GM18951 (cell line): ENCODE results near the gene IRF7.

ENCODE experiments used
- POLR2A ChIP-seq: IDR thresholded peaks from 4 replicates; pipeline ENCODE4 v1.6.1; 2011; ENCODE audit warnings: mild to moderate bottlenecking; ENCODE audit not compliant: insufficient read length, insufficient read depth; ENCODE audit errors: extremely low read depth
- in situ Hi-C: fragments of 300-500 bp; cut with MboI; formaldehyde crosslinking; loops from one replicate; pipeline ENCODE4 v1.12.0; 2022; ENCODE audit warnings: low sequenced_read_pairs, mixed read lengths, inconsistent platforms; ENCODE audit not compliant: unreplicated experiment

IRF7 gene

DNA sequence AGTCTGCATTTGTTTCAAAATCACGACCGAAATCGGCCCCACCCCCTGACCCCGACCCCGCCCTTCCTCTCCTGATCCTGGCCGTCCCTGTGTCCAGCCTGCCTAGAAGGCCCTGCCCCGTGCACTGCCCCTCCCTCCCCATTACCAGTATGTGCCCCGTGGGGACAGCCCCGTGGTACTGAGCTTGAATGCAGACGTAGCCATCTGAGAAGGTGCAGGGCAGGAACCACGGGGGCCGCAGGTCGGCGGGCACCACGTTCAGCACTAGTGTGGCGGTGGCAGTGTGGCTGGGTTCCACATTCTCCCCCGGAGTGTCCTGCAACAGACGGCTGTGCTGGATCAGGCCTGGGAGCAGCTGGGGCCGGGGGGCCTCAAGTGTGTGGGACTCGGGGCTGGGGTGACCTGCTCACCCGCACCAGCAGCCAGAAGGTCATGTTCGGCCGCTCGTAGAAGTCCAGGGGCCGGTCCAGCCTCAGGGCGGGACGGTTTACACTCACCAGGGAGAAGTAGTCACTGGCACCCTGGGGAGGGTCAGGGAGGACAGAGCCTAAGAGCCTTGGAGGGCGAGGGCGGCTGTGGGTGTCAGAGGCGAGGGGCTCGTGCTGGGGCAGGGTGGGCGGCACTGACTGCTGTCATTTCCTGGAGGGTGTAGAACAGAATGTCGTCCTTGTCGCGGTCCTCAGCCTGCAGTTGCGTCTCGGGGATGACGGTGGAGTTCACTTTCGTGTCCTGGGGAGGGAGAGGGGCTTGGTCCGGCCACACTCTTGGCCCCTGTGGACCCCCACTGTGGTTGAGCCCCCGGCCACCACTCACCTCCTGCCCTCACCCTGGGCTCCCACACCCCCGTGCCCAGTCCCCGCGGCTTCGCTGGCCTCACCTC is 5.4 kb upstream of the IRF7 start:
- in situ Hi-C loops: no loop called here

GRCh38 chr11:620201-620600 is 4.5 kb upstream of the IRF7 start:
- in situ Hi-C loops: no loop called here
- TF ChIP-seq POLR2A: no peak

More for the DNA sequence above, 5.4 kb upstream of the IRF7 start:
- no peak for TF ChIP-seq POLR2A

DNA sequence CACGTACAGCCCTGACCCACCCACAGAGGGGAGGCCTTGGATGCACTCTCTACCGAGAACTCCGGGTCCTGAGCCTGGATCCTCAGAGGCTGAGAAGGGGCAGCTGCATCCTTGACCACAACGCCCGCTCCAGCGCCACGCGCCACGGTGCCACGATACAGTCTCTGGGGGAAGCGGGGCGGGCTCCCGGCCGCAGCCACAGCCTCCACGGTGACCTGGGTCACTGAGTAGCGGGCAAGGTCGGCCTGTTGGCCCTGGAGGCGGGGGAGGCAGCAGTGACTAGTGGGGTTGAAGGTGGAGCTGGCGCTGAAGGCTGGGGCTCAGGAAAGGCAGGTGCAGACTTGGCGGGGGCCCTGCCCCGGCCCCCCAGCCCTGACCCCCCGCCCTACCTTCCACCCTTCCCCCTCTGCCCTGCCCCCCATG is 3.9 kb upstream of the IRF7 start:
- no peak for TF ChIP-seq POLR2A
- in situ Hi-C loops: no loop called here

- TF ChIP-seq POLR2A: no peak
- in situ Hi-C loops: no loop called here
Measured at GRCh38 chr11:618856-619627, 3.3 kb upstream of the IRF7 start.

DNA sequence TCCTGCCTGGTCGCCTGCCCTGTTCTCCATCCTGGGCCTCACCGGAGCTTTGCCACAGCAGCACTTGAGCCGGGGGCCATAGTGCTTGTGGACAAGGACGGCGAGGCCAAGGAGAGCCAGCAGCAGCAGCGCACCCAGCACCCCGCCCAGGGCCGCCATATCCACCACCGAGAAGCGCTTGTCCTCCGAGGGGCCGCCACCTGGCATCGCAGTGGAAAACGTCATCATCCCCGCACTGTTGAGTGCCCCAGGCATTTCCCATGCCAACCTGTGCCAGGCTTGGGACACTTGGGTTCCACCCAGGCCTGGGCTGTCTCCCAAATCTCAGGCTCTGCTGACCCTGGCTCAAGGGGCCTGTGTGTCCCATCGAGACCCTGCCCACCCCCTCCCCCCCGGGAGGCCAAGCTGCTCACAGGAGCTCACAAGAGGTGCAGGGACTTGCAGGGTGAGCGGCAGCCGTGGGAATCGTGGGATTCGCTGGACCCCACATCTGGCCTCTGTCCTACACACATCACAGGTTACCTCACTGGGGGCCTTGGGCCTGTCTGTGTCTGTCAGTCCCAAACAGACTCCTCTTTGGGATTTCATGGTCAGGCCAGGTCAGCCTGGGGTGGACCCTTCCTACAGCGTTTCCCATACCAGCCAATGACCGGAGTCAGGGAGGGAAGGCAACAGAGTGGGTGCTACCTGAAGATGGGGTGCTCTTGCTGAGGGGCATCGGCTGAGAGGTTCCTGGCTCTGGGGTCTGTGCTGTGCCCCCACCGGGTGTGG is 2.3 kb upstream of the IRF7 start:
- in situ Hi-C loops: no loop called here
- TF ChIP-seq POLR2A: no peak

- in situ Hi-C loops: no loop called here
- no peak for TF ChIP-seq POLR2A
Measured at GRCh38 chr11:617199-617911, 1.6 kb upstream of the IRF7 start.

GRCh38 chr11:616320-617198 is 809 bp upstream of the IRF7 start:
- no peak for TF ChIP-seq POLR2A
- in situ Hi-C loops: no loop called here

DNA sequence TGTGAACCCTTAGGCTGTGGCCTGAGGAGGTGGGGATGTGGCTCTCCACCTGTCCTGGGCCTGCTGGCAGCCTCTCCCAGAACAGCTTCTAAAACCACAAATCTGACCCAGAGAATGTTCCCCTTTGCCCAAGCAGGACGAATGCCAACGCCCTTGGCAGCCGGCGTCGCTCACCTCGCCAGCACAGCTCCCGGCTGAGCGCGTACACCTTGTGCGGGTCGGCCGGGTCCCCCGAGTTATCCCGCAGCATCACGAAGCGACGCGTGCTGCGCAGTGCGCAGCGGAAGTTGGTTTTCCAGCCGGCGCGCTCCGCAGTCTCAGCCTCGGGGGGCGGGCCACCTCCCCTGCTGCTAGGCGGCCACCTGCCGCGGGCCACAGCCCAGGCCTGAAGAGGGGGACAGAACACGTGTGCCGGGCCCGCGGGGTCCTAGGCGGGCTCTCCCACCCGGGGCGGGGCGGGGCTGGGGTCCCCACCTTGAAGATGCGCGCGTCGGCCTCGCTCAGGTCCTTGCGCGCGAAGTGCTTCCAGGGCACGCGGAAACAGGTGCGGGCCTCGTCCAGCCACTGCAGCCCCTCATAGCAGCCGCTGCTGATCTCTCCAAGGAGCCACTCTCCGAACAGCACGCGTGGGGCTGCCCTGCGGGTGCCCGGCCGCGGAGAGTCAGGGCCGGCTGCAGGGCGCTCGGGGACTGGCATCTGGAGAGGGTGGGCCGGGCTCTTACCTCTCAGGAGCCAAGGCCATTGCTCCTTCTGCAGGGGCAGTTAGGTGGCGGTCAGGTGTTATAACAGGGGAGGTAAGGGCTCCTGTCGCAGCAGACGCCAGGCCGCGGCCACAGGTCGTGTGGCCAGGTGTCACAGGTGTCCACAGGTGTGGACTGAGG is 887 bp downstream of the IRF7 start:
- TF ChIP-seq POLR2A: no peak
- in situ Hi-C loops: no loop called here

DNA sequence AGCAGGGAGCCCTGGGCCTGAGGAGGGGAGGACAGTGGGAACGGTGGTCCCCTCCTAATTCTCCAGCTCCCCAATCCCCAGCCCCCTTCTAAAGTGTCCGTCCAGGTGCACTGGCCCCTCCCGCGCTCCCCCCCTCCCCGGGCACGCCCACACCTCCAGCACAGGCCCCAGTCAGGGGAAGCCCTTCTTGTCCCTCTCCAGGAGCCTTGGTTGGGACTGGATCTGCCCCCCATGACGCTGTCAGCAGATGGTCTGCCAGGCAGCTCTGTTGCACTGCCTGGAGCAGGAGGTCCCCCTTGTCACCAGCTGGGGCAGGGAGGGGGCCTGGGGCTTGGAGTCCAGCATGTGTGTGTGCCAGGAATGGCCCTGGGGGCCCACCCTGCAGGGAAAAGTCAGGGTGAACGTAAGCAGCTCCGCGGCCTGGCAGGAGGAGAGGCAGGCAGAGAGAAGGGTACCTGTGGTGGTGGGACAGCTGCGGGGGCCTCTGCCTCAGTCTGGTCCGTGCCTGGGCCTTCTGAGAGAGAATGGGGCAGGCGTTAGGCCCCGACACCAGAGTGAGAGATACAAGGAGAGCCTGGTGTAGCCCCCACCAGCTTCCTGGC is 1.6 kb downstream of the IRF7 start:
- TF ChIP-seq POLR2A: no peak
- in situ Hi-C loops: no loop called here

GRCh38 chr11:613369-613968 is 2.3 kb downstream of the IRF7 start:
- peak; percentile 56 for TF ChIP-seq POLR2A
- in situ Hi-C loops: no loop called here
